Astrocyte of the spinal cord (primary cell): ENCODE results near the gene GIT2.
A peak's percentile ranks its signal among the peaks of the same experiment; 100 is the strongest.

Experiments used
- DNase-seq: peaks from one replicate; pipeline ENCODE4 v3.0.0; 2011; ENCODE audit warnings: low read depth, low spot score
- H3K4me3 ChIP-seq: 2 replicates; pipeline ENCODE4 v1.5.1; 2011; ENCODE audit warnings: low read depth, mild to moderate bottlenecking, low read length, moderate library complexity
- in situ Hi-C: cut with HindIII; loops from 2 replicates; pipeline ENCODE4 v1.10.0; 2017; ENCODE audit warnings: low sequenced_read_pairs
- TF ChIP-seq, protein P1 (sequence below): IDR thresholded peaks from 2 replicates; pipeline ENCODE4 v1.5.1; 2012; ENCODE audit warnings: low read depth, mild to moderate bottlenecking, low read length, inconsistent platforms

Gene GIT2

DNA sequence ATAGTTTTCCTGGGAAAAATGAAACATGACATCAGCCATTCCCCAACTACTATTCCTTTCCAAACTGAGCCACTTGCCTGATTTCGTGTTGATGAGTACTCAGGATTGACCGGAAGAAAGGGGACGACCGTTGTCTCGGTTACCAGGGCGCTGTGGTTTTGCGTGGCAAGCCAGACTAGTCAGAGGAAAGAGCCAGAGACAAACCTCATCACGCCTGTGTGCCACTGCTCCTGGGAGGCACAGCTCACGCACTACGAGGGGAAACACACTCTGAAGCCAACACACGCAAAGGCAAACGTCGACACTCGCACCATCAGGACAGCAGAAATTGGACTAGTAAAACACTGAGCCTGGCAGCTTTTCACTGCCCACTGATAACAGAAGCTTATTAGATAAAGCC is 35.0 kb downstream of the GIT2 start:
- peak; percentile 52 for DNase-seq

GRCh38 chr12:109959411-109960093 is 36.6 kb downstream of the GIT2 start:
- no peak for DNase-seq
- no peak overlapping the region for H3K4me3 ChIP-seq
- in situ Hi-C loops, result no loop called here
- TF ChIP-seq, protein P1, sequence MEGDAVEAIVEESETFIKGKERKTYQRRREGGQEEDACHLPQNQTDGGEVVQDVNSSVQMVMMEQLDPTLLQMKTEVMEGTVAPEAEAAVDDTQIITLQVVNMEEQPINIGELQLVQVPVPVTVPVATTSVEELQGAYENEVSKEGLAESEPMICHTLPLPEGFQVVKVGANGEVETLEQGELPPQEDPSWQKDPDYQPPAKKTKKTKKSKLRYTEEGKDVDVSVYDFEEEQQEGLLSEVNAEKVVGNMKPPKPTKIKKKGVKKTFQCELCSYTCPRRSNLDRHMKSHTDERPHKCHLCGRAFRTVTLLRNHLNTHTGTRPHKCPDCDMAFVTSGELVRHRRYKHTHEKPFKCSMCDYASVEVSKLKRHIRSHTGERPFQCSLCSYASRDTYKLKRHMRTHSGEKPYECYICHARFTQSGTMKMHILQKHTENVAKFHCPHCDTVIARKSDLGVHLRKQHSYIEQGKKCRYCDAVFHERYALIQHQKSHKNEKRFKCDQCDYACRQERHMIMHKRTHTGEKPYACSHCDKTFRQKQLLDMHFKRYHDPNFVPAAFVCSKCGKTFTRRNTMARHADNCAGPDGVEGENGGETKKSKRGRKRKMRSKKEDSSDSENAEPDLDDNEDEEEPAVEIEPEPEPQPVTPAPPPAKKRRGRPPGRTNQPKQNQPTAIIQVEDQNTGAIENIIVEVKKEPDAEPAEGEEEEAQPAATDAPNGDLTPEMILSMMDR, result no peak

More for the DNA sequence above, 35.0 kb downstream of the GIT2 start:
- TF ChIP-seq, protein P1, result no peak
- no peak overlapping the region for H3K4me3 ChIP-seq
- in situ Hi-C loops, result no loop called here

DNA sequence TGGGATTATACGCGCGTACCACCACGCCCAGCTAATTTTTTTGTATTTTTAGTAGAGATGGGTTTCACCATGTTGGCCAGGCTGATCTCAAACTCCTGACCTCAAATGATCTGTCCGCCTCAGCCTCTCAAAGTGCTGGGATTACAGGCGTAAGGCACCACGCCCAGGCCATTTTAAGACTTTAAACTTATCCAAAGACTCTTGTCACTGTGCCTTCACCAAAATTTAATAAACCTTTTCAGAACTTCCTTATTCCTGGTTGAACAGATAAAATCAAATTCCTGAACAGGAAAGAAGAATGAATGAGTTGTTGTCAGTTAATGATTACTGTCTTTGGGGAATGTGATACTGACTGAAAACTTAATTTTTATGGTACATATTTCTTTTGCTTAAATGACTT is 37.8 kb downstream of the GIT2 start:
- no peak for DNase-seq
- H3K4me3 ChIP-seq, result no peak overlapping the region
- in situ Hi-C loops, result no loop called here
- TF ChIP-seq, protein P1, result no peak

DNA sequence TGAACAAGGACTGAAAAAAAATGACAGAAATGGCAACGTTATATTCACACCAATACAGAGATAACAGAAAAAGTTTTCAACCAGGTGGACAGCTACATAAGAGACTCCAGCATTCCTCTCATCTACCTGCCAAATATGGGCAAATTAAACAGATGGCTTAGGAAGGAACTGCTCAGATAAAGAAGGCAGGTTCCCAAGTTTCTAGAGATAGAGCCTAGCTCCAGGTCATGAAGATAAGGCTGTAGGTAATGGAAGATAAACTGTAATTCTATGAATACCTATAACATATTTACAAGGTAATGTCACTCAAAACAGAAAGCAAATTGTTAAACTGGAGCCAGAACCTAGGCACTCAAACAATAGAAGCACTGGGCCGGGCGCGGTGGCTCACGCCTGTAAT is 42.5 kb downstream of the GIT2 start:
- no peak overlapping the region for H3K4me3 ChIP-seq
- in situ Hi-C loops, result no loop called here
- TF ChIP-seq, protein P1, result no peak
- DNase-seq, result no peak

- in situ Hi-C loops, result no loop called here
- TF ChIP-seq, protein P1, result no peak
- no peak for DNase-seq
- no peak overlapping the region for H3K4me3 ChIP-seq
Measured at GRCh38 chr12:109952873-109953272, 43.3 kb downstream of the GIT2 start.

DNA sequence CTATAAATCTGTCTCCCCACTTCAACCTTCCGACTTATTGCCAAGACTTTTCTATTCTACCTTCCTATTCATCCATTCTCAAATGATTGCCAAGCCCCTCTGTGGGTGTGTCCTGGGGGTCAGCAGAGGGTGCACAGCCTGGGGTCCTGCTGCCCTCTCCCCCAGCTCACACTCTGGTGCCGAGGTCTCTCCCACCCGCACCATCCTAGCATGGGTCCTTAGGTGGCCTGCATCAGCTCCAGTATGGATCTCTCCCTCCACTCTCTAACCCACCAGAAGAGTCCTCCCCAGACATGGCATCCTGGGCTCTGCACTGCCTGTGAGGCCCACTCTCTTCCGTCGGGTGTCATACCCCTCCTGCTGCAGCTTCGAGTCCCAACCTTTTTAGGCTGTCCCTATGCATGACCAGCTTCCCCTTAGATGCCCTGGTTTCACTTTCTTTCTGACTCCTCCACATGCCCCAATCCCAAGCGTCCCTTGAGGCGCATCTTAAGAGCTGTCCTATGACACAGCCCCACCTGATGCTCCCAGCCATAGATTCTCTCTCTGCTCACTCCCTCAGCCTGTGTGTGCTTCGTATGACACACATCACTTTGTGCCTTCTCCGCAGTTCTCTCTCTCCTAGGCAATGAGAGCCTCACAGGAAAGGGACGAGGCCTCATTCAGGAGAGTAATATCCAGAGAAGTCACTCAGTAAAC is 43.9 kb downstream of the GIT2 start:
- in situ Hi-C loops, result no loop called here

More for the DNA sequence above, 43.9 kb downstream of the GIT2 start:
- TF ChIP-seq, protein P1, result no peak
- no peak overlapping the region for H3K4me3 ChIP-seq
- DNase-seq, result no peak
